HG03139 (cell line): ENCODE measurements around the gene AP2A2.

ENCODE experiments used
- ATAC-seq: cut with Tn5 transposase; IDR thresholded peaks from one replicate; pipeline ENCODE4 v1.9.1; 2021; ENCODE audit not compliant: unreplicated experiment

AP2A2 gene

DNA sequence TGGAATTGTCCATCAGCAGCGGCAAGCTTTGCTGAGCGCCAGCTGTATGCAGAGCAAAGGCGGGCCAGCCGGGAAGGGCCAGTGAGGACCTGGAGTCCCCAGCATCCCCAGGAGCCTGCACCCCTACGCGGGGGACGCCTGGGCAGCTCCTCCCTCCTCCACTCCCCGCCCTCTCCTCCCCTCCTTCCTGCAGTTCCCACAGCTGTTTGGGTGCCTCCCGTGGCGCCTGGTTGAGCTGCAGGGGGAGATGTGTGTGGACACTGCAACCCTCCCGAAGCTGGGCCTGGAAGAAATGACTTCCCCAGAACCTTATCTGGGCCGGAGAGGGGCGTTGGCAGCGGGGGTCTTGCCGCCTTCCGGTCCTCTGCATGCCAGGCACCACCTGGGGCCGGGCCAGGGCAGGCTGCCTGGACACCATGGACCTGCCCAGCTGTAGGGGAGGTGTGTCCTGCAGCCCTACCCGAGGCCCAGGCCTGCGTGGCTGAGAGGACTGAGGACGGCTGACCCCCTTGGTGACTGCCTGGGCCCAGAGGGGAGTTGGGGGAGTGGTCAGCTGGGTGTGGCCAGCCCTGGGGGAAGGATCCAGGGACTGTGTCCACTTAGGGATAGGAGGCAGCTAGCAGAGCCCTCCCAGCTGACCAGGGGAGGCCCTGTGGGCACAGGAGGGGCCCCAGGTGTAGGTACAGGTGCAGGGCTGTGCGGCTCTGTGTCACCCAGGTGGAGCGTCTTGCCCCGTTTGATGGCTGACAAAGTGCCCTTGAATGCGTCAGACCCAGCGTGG lies 127.6 kb downstream of the AP2A2 start:
- no peak for ATAC-seq

DNA sequence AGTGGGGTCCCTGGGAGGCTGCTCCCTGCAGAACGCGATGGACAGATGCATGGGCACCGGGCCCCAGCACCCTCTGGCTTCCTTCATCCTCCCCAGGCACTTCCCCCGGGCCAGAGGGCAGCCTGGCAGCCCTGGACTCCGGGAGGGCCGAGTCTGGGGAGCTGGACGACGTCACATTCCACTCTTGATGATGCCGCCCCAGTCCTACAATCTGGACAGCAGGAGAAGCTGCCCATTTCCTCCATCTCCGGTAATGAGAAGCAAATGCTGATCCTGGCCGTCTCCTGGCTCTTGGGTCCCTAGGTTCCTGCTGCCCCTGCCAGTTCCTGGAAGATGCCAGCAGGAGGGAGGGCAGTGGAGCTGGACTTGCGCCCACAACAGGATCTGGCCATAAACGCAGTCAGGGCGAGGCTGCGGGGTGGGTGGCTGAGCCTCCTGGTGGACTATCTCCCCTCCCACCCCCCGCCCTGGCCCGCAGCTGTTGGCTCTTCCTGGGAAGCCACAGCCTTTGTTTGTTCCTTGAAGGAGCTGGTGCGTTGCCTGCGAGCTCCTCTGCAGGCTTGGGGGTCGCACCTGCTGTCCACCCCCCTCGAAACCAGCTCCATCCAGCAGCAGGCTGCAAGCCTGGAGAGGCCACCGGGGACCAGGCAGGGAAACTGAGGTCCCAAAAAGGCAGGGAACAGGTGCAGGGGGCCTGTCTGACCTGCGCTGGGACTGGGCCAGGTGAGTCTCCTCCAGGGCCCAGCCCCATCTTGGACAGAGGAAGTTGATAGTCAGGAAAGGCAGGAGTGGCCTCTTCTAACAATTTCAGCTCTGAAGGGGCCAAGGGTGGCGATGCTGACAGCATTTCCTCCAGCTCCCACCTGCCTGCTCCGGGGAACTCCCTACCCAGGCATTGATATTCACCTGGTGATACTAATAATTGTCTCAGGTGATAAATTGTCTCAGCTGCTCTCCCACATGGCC lies 128.8 kb downstream of the AP2A2 start:
- ATAC-seq, result no peak

DNA sequence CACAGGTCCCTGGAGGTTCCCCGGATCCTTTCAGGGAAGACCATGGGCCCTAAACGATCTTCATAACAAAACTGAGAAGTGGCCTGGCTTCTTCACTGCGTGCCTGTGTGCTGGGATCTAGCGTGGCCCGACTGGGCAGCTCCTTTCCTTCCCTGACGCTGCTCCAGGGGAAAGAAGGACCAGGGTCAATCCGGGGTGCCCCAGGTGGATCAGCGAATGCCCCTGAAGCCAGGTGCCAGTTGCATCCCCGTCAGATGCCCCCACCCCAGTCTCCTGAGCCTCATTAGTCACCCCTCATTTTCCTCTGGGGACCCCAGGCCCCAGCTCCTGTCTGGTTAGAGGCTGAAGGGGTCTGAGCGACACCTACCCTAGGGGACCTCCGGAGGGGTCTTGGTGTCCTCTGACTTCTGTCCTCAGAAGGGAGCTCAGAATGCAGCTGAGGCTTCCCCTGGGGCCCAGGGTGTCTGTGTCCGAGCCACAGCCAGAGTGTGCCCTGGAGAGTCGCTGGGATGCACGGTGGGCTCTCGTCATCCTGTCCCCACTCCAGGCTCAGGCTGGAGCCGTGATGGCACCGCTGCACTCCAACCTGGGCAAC lies 129.5 kb downstream of the AP2A2 start:
- ATAC-seq, result no peak

DNA sequence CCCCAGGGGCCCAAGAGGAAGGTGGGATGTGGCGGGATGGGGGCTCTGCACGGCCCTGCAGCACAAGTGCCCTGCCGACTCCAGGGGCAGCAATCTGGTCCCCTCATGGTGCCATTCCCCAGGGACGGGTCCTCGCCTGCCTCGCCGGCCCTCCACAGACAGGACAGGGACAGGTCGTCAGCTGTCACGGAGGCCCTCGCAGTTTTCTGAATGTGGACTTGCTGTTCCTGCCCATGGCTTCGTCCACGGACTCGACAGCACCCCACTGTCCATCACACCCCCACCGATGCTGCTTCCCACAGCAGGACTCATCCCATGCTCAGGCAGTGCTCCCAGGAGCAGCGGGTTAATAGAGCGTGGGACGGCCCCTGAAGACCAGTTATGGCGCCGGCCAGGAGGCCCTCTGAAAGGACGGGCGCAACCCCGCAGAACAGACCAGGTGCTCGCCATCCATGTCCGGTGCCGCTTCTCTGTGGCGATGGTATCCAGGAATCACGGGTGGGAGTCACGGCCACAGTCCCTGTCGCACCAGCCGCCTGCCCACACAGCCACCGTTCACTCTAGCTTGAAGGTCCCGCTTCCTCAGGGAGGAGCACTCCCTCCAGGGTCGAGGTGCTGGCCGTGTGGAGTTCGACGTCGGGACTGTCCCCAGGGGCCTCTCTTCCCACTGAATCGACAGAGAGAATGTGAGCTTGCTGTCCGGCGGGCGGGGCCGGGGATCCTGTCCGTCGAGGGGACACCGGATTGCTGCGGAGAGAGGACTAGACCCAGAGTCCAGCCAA lies 130.5 kb downstream of the AP2A2 start:
- ATAC-seq, result no peak

DNA sequence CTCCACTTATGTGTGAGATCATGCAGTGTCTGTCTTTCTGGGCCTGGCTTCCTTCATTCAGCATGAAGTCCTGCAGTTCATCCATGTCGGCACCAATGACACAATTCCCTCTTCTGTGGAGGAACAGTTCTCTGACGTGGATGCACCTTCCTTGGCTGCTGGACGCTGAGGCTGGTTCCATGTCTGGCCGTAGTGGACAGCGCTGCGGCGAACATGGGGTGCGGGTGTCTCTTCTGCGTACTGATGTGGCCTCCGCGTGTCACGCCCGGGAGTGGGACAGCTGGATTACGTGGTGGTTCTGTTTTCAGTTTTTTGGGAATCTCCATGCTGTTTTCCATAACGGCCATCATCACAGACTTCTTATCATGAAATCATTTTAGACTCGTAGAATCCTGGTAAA lies 132.1 kb downstream of the AP2A2 start:
- no peak for ATAC-seq

DNA sequence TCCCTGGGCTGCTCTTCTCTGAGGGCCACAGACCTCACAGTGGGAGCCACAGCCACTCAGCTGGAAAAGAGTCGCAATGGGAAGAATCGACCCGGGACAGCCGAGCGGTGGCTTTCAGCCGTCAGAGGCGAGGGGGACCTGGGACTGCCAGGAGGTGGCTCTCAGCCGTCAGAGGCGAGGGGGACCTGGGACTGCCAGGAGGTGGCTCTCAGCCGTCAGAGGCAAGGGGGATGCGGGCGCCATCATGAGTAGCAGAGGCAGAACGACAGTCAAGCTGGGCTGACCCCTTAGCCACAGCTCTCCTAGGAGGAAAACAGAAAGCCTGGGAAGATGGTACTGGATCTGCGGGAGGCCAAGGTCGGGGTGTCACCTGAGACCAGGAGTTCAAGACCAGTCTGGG lies 134.1 kb downstream of the AP2A2 start:
- no peak for ATAC-seq

DNA sequence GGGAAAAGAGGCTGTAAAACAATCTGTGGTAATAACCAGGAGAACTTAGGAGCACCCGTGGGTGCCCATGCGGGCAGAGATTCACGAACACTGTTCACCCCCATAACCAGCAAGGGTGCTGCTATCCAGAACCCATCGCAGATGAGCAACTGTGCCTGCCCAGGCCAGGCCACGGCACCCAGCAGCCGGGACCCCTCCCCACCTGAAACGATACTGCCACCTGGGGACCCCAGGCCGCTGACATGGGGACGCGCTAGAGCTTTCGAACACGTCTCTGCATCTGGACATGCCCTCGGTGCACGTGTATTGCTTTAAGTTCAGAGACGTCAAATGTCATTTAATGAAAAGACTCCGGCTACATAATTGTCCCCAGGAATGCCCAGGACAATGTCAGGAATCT lies 134.7 kb downstream of the AP2A2 start:
- no peak for ATAC-seq

DNA sequence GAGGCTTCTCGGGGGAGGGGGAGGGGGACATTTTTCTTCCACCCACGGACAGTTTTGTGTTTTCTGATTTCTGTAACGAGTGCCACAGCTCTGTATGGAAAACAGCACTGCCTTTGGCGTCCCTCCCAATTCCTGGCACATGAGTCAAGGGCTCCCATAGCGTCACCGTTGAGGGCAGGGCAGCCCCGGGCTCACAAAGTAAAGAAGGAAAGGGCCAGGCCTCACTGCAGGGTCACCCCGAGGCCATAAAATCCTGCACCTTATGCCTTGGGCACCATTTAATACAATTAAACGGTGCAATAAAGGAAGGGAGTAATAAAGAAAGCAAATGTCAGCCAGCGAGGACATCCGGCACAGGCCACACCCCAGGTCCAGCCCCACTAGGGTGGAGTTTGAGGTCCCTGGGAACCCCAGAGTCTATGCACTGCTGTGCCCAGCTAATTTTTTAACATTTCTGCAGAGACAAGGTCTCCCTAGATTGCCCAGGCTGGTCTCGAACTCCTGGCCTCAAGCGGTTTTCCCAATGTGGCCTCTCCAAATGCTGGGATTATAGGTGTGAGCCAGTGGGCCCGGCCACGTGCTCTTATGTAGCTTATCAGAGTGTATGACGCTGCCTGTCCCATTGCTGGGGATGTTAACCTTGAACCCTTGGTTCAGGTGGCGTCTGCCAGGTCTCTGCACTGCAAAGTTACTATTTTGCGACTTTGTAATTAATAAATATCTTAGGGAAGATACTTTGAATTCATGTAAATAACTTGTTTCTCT lies 135.4 kb downstream of the AP2A2 start:
- no peak for ATAC-seq
